Suprapubic skin (tissue), 3 donors: Measurements from ENCODE around the gene ADAMTS2.

Source experiments
- CTCF ChIP-seq, 2 donors: fragments of 200-600 bp in 1 of 2; fragments of 450-650 bp in 1 of 2; sonication (generic) in 1 of 2; IDR thresholded peaks; one replicate each; pipeline ENCODE4 v1.5.1; 2016 to 2019; ENCODE audit warnings: antibody characterized with exemption in 2 of 2, mild to moderate bottlenecking in 1 of 2, moderate library complexity in 1 of 2
- POLR2A ChIP-seq, 2 donors: fragments of 450-650 bp; IDR thresholded peaks; one replicate each; pipeline ENCODE4 v1.6.1; 2017; ENCODE audit warnings: antibody characterized with exemption in 2 of 2, mild to moderate bottlenecking in 2 of 2, moderate library complexity in 2 of 2

DNA sequence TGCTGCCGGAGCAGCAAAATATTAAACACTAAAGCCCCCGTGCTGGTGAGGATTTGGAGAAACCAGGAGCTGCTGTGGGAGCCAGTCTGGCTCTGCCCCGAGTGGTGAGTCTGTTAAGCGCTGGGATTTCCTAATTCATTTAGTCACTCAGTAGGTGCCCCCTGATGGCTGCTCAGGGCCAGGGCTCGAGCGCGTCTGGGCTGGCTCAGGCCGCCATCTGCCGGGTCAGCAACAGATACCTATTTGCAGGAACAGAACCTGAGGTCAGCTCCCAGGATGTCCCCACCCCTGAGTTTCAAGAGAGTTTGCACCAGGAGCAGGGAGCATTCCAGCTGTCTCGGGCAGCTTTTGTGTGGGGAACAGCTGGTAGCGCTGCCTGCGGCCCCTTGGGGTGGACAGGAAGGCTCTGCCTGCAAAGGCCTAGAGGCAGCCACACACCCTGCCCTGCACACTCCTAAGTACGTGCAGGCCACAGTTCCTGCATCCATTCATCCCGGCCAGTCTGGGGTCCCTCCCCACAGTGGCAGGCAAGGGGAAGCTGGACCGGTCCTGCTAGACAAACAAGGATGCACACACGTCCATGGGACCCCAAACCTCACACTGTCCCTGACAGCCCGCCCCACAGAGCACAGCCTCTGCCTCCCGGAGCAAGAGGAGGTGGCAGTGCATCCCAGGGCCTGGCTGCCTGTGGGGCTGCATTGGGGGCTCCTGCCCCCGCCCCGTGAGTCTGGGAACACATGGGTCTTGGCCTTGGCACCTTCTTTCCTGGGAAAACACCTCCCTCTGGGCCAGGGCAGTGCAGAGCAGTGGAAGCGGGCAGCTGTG, 83.7 kb downstream of the ADAMTS2 start:
- TF ChIP-seq CTCF (IDR thresholded peaks at IDR 0.05) (no peak), POLR2A (IDR thresholded peaks at IDR 0.05) (no peak)
